B cell (primary cell): Measurements from ENCODE around the gene SYN1. TPM values are rescaled to one million over a fixed set of nuclear protein-coding genes. Genes with fewer than 3 reads are reported as not detected.

Experiments used
- ATAC-seq: fragments of 200-7000 bp; cut with Tn5 transposase; one replicate; pipeline ENCODE4 v1.10.0; 2021; ENCODE audit warnings: low read depth, mild to moderate bottlenecking, moderate number of reproducible peaks, moderate library complexity
- CTCF ChIA-PET: fragments of 350-600 bp; sonication (Branson Sonifier 250); formaldehyde crosslinking; loops from one replicate; lab custom pipeline; 2021; ENCODE audit warnings: antibody characterized with exemption, inconsistent platforms; lab: Charles Lee
- POLR2A ChIA-PET: fragments of 350-600 bp; sonication (Branson Sonifier 250); formaldehyde crosslinking; loops from one replicate; lab custom pipeline; 2021; ENCODE audit warnings: antibody characterized with exemption; lab: Charles Lee
- DNase-seq: peaks from one replicate; pipeline ENCODE4 v3.0.0; 2013
- H2AFZ ChIP-seq: 2 replicates; pipeline ENCODE4 v1.6.1; 2012; ENCODE audit warnings: mild to moderate bottlenecking, low read depth, low read length; ENCODE audit not compliant: insufficient read depth, poor library complexity, severe bottlenecking
- H3K27ac ChIP-seq, 2 donors: 1 replicate in 1 of 2; 2 replicates in 1 of 2; pipeline ENCODE4 v1.5.1; 2012 to 2013; ENCODE audit warnings: low read length in 2 of 2, mild to moderate bottlenecking in 2 of 2, moderate library complexity in 1 of 2
- H3K27me3 ChIP-seq, 4 experiments: fragments of 200-600 bp in 1 of 4; sonication (generic) in 1 of 4; replicated peaks in 1 of 4; 1 replicate in 2 of 4; 2 replicates in 2 of 4; pipeline versions ENCODE4 v1.6.1 to v1.7.0; 2013 to 2016; ENCODE audit warnings: low read length in 3 of 4, mild to moderate bottlenecking in 2 of 4, mixed read lengths in 1 of 4, moderate library complexity in 1 of 4; ENCODE audit not compliant: insufficient read depth in 4 of 4, control insufficient read depth in 3 of 4; ENCODE audit errors: control extremely low read depth in 1 of 4
- H3K36me3 ChIP-seq, 2 experiments: replicated peaks in 1 of 2; 1 replicate in 1 of 2; 2 replicates in 1 of 2; pipeline versions ENCODE4 v1.6.1 to v1.7.1; 2013; ENCODE audit warnings: low read length in 1 of 2; ENCODE audit not compliant: insufficient read depth in 2 of 2, control insufficient read depth in 1 of 2; ENCODE audit errors: control extremely low read depth in 1 of 2, extremely low read depth in 1 of 2
- H3K4me1 ChIP-seq, 2 donors: fragments of 200-600 bp in 1 of 2; sonication (generic) in 1 of 2; 1 replicate in 1 of 2; 2 replicates in 1 of 2; pipeline versions ENCODE4 v1.5.1 to v1.6.1; 2013 to 2017; ENCODE audit warnings: low read length in 2 of 2; ENCODE audit not compliant: control insufficient read depth in 2 of 2, insufficient read depth in 2 of 2
- H3K4me2 ChIP-seq: replicated peaks from 2 replicates; pipeline ENCODE3; 2012; ENCODE audit warnings: mild to moderate bottlenecking, low read depth, low read length; ENCODE audit not compliant: poor library complexity, severe bottlenecking
- H3K4me3 ChIP-seq, 5 experiments: fragments of 200-600 bp in 1 of 5; sonication (generic) in 1 of 5; 1 replicate in 3 of 5; 2 replicates in 2 of 5; pipeline versions ENCODE4 v1.5.1 to v1.7.0; 2011 to 2016; ENCODE audit warnings: low read length in 4 of 5, mild to moderate bottlenecking in 4 of 5, low read depth in 2 of 5, control low read depth in 1 of 5, moderate library complexity in 1 of 5; ENCODE audit not compliant: insufficient read depth in 1 of 5; ENCODE audit errors: control extremely low read depth in 1 of 5, extremely low read depth in 1 of 5
- H3K79me2 ChIP-seq: fragments of 200-600 bp; sonication (generic); one replicate; pipeline ENCODE4 v1.6.0; 2016; ENCODE audit warnings: low read length; ENCODE audit not compliant: control insufficient read depth, insufficient read depth
- H3K9ac ChIP-seq: fragments of 200-600 bp; sonication (generic); 2 replicates; pipeline ENCODE4 v1.6.1; 2017; ENCODE audit warnings: mild to moderate bottlenecking, low read length, moderate library complexity
- H3K9me3 ChIP-seq, 3 donors: one replicate each; pipeline versions ENCODE4 v1.6.1 to v1.7.1; 2013; ENCODE audit warnings: low read length in 2 of 3; ENCODE audit not compliant: control insufficient read depth in 2 of 3, insufficient read depth in 1 of 3; ENCODE audit errors: control extremely low read depth in 1 of 3
- H4K20me1 ChIP-seq: 2 replicates; pipeline ENCODE4 v1.6.0; 2012; ENCODE audit warnings: mild to moderate bottlenecking, low read length; ENCODE audit not compliant: insufficient read depth, control insufficient read depth, poor library complexity, severe bottlenecking
- H3K27ac Mint-ChIP-seq: one replicate; pipeline ENCODE4 v1.8.0; 2021; ENCODE audit warnings: mixed read lengths
- H3K27me3 Mint-ChIP-seq: one replicate; pipeline ENCODE4 v1.8.0; 2021; ENCODE audit warnings: mixed read lengths
- H3K4me1 Mint-ChIP-seq: one replicate; pipeline ENCODE4 v1.8.0; 2021; ENCODE audit warnings: mixed read lengths
- H3K4me3 Mint-ChIP-seq: one replicate; pipeline ENCODE4 v1.8.0; 2021; ENCODE audit warnings: mixed read lengths
- H3K9me3 Mint-ChIP-seq: one replicate; pipeline ENCODE4 v1.8.0; 2022; ENCODE audit warnings: mixed read lengths; ENCODE audit not compliant: insufficient read depth
- EZH2 ChIP-seq: IDR thresholded peaks from 2 replicates; pipeline ENCODE4 v1.6.1; 2012; ENCODE audit warnings: borderline replicate concordance, low read depth, mild to moderate bottlenecking, moderate library complexity, low read length; ENCODE audit not compliant: insufficient read depth, poor library complexity, severe bottlenecking
- WGBS: methylation state at CpG from one replicate; pipeline ENCODE4 v1.1.5; 2013; ENCODE audit warnings: missing lambda C conversion rate; ENCODE audit not compliant: insufficient coverage; 5-methylcytosine and 5-hydroxymethylcytosine counted together
- intact Hi-C: fragments of 100-400 bp; cut with micrococcal nuclease; formaldehyde crosslinking; loops from one replicate; pipeline ENCODE4 v1.10.0; 2022
- polyA plus RNA-seq: library from polyadenylated mRNA; depleted of rRNA; stranded (reverse); fragments of >200 nt; gene quantifications from 2 replicates; pipeline ENCODE4 v1.2.3, GENCODE V29; 2012
- total RNA-seq, 2 donors: library from RNA; stranded (reverse); fragments of 120-200 nt in 1 of 2; gene quantifications; 1 replicate in 1 of 2; 2 replicates in 1 of 2; pipeline versions ENCODE4 v1.2.3 to v1.2.4, GENCODE V29; 2013 to 2022
- TF ChIP-seq, protein P1 (sequence below): fragments of 200-600 bp; IDR thresholded peaks from one replicate; pipeline ENCODE4 v1.8.0; 2022; ENCODE audit warnings: antibody characterized with exemption, mild to moderate bottlenecking

The SYN1 gene
- total and polyA plus RNA-seq, 2 donors (not counting 1 experiment from before 2014, with no cell fraction given): not detected

DNA sequence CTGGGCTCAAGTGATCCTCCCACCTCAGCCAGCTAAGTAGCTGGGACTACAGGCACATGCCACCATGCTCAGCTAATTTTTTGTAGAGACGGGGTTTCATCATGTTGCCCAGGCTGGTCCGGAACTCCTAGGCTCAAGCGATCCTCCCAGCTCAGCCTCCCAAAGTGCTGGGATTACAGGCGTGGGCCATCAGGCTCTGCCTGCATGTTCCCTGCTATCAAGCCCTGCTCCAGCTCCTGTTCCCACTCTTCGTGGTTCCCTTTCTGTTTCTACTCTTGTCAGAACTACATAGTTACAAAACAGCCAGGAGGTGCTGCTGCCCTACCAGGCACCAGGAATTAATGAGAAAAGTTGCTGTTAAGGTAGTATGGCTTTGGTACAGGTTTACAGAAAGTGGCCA is 28.7 kb downstream of the SYN1 start:
- H3K9me3 Mint-ChIP-seq: no peaks in the 10 kb centered on the region
- no peak for DNase-seq
- no peak overlapping the region for H3K4me3 Mint-ChIP-seq
- no peak overlapping the region for H3K27ac ChIP-seq
- ChIA-PET POLR2A (no interaction called here), CTCF (no interaction called here)
- intact Hi-C loops: no loop called here
- H3K4me2 ChIP-seq: no peak overlapping the region
- no peaks in the 10 kb centered on the region for H3K9me3 ChIP-seq
- no peaks in the 10 kb centered on the region for H3K36me3 ChIP-seq
- no peak for TF ChIP-seq EZH2
- TF ChIP-seq, protein P1, sequence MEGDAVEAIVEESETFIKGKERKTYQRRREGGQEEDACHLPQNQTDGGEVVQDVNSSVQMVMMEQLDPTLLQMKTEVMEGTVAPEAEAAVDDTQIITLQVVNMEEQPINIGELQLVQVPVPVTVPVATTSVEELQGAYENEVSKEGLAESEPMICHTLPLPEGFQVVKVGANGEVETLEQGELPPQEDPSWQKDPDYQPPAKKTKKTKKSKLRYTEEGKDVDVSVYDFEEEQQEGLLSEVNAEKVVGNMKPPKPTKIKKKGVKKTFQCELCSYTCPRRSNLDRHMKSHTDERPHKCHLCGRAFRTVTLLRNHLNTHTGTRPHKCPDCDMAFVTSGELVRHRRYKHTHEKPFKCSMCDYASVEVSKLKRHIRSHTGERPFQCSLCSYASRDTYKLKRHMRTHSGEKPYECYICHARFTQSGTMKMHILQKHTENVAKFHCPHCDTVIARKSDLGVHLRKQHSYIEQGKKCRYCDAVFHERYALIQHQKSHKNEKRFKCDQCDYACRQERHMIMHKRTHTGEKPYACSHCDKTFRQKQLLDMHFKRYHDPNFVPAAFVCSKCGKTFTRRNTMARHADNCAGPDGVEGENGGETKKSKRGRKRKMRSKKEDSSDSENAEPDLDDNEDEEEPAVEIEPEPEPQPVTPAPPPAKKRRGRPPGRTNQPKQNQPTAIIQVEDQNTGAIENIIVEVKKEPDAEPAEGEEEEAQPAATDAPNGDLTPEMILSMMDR: no peak
- ATAC-seq: no peak
- no peak overlapping the region for H3K27ac Mint-ChIP-seq
- H3K4me3 ChIP-seq: no peak overlapping the region
- H3K27me3 Mint-ChIP-seq: no peaks in the 10 kb centered on the region
- H3K4me1 ChIP-seq: no peaks in the 10 kb centered on the region
- WGBS: 86% methylated on average over 5 of the region's 5 CpGs
- no peak overlapping the region for H3K9ac ChIP-seq
- H4K20me1 ChIP-seq: no peaks in the 10 kb centered on the region
- H3K79me2 ChIP-seq: no peaks in the 10 kb centered on the region
- H3K27me3 ChIP-seq: no peaks in the 10 kb centered on the region
- no peak overlapping the region for H2AFZ ChIP-seq
- H3K4me1 Mint-ChIP-seq: no peaks in the 10 kb centered on the region

DNA sequence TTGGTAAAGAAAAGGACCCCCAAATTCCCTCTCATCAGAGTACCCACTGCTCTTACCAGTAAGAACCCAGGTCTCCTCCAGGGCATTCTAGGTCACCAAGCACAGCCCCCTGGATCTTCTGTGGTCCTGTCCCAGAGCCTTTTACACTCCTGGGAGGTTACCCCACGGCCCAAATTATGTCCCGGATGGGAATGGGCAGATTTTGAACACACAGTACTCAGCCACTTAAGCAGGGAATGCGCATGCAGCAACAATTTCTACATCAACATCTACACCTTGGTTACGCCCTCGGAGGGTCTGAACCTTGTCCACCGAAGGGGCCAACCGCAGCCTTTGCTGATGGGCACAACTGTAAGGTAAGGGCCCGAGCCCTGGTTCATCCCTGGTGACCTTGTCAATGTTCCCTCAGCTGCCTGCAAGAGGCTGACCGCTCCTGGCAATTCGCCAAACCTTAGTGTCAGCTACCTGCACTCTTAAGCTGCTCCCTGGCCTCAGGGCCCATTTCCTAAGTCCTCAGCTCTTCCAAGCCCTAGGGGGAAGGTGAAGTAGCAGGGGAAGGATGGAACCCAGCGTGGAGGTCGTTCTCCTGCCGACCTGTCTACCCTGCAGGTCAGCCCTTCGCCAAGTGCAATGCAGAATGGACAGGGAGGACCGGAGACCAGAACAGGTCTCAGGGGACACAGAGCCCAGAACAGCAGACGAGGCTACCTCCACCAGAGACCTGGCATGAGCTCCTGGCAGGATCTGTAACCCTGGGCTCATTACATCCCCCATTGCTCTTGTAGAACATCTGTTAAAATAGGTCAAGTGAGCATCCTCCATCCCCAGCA is 31.5 kb downstream of the SYN1 start:
- no peaks in the 10 kb centered on the region for H3K27me3 Mint-ChIP-seq
- TF ChIP-seq, protein P1: no peak
- TF ChIP-seq EZH2: no peak
- no peaks in the 10 kb centered on the region for H3K36me3 ChIP-seq
- intact Hi-C loops: no loop called here
- WGBS: 88% methylated on average over 13 of the region's 16 CpGs
- H4K20me1 ChIP-seq: no peaks in the 10 kb centered on the region
- no peak overlapping the region for H3K27ac ChIP-seq
- no peak overlapping the region for H3K4me2 ChIP-seq
- H3K27me3 ChIP-seq: no peaks in the 10 kb centered on the region
- H3K4me1 Mint-ChIP-seq: peaks cover 3% of the 10 kb centered on the region
- H3K9me3 Mint-ChIP-seq: no peaks in the 10 kb centered on the region
- no peak overlapping the region for H3K4me3 Mint-ChIP-seq
- no peaks in the 10 kb centered on the region for H3K4me1 ChIP-seq
- H3K9ac ChIP-seq: no peak overlapping the region
- ChIA-PET POLR2A (no interaction called here), CTCF (no interaction called here)
- H2AFZ ChIP-seq: no peak overlapping the region
- no peak overlapping the region for H3K27ac Mint-ChIP-seq
- no peaks in the 10 kb centered on the region for H3K79me2 ChIP-seq
- DNase-seq (no peak), ATAC-seq (no peak)
- no peaks in the 10 kb centered on the region for H3K9me3 ChIP-seq
- H3K4me3 ChIP-seq: no peak overlapping the region
